GM18519 (cell line): Measurements from ENCODE around the gene TMEM52B.

Experiments used
- ATAC-seq: cut with Tn5 transposase; IDR thresholded peaks from one replicate; pipeline ENCODE4 v1.9.1; 2021; ENCODE audit warnings: mild to moderate bottlenecking, moderate library complexity; ENCODE audit not compliant: unreplicated experiment, low FRiP score

TMEM52B gene

DNA sequence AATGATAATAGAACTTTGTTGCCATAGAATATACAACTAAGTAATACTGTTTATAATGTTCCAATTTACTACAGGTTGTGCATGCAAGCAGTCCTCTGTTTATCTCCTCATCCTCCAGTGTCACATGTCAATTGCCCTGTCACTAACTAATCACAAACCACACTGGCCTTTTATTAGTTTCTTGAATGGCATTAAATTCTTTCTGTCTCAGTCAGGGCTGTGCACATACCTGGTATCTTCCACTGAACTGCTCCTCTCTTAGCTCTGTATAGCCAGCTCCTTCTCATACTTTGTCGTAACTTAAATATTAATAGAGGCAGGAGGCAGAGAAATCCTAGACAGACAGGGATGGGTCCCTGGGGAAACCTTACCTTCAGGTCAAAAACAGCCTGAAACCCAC, 57.9 kb downstream of the TMEM52B start:
- ATAC-seq, result no peak

DNA sequence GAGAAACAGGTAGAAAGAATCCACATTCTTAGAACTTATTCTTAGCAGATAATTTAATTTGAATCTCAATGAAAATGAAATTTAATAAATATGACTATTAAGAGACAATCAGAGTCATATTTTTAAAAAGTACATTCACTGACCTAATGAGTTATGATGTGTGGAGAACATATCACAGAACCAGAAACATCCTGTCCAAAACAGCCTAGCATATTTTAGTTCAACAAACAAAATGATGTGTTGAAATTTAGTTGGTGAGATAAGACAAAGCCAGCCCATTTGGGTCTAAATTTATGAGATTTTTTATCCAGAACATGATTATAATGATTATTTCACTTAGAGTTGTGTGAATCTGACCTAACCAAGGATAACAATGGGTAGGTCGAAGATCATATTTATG, 59.7 kb downstream of the TMEM52B start:
- no peak for ATAC-seq

DNA sequence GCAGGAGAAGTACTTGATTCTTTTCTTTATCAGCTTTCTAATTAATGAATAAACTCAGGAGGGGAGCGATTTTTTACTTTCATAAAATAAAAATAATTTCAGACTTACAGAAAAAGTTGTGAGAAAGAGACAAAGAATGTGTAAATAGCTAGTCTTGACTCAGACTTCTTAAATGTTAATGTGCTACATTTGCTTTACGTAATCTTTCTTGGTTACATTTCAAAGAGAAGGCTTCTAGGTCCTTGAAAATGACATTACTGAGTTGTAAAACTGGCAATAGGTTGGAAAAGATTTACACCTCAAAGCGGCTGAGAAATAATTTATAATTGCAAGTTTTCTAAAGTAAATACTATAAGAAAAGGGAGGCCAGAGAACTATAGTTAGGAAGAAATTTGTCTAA, 62.5 kb downstream of the TMEM52B start:
- no peak for ATAC-seq
